ENCODE measurements around the gene GTF2I.

DNA sequence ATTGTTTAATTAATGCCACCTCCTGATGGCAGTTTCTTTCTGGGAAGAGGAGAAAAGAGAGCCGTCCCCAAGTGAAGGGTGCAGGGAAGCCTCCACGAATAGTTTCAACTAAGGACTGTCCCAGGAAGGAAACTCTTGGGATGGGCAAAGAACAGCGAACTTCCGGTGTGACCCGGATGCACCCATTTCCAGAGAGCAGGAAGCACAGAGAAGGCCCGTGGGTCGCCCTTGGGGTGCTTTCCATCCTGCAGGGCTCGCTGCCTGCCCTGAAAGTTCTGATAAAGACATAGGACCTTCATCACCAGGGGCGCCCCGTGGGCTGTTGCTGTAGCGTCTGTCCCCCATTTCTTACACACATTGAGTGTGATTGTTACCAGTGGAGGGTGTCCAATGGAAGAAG is 27.0 kb downstream of the GTF2I start:
- no peak for TF ChIP-seq ZNF70 (CRISPR knock-in tag; IDR thresholded peaks at IDR 0.05)
- TF ChIP-seq RARB (CRISPR knock-in tag; IDR thresholded peaks at IDR 0.05): no peak
- TF ChIP-seq CREB5 (CRISPR knock-in tag; IDR thresholded peaks at IDR 0.05; ENCODE audit: low read depth): no peak
- no peak for TF ChIP-seq GLIS3 (CRISPR knock-in tag; IDR thresholded peaks at IDR 0.05)
- no peak for TF ChIP-seq TOX (CRISPR knock-in tag; IDR thresholded peaks at IDR 0.05; ENCODE audit: borderline replicate concordance)
- TF ChIP-seq ESRRG (CRISPR knock-in tag; IDR thresholded peaks at IDR 0.05): no peak
- TF ChIP-seq PATZ1 (CRISPR knock-in tag; IDR thresholded peaks at IDR 0.05; ENCODE audit: borderline replicate concordance): no peak
- no peak for TF ChIP-seq TCF4 (CRISPR knock-in tag; IDR thresholded peaks at IDR 0.05; ENCODE audit: borderline replicate concordance)
- TF ChIP-seq ZC3H10 (CRISPR knock-in tag; IDR thresholded peaks at IDR 0.05): no peak
